Thyroid gland (tissue), 4 donors: Measurements from ENCODE around the gene BTRC. TPM values are rescaled to one million over a fixed set of nuclear protein-coding genes. Genes with fewer than 3 reads are reported as not detected.
"Not testable (repeated sequence)": the region's sequence is repeated elsewhere in the genome, so short reads cannot be mapped to it uniquely, and the experiment has no call there.

Experiments used
- DNase-seq, 2 donors: peaks; one replicate each; pipeline ENCODE4 v3.0.0-alpha.2; 2019
- H3K27ac ChIP-seq, 3 donors: fragments of 200-600 bp; sonication (generic); 1 replicate in 2 of 3; 2 replicates in 1 of 3; pipeline ENCODE4 v1.5.1; 2016 to 2019; ENCODE audit warnings: mild to moderate bottlenecking in 1 of 3, moderate library complexity in 1 of 3
- H3K27me3 ChIP-seq: fragments of 200-600 bp; sonication (generic); one replicate; pipeline ENCODE4 v1.5.1; 2019
- H3K36me3 ChIP-seq, 2 donors: fragments of 200-600 bp; sonication (generic); one replicate each; pipeline ENCODE4 v1.5.1; 2016 to 2019
- H3K4me1 ChIP-seq, 2 donors: fragments of 200-600 bp; sonication (generic); one replicate each; pipeline ENCODE4 v1.5.1; 2017 to 2019
- H3K4me3 ChIP-seq, 3 donors: fragments of 200-600 bp; sonication (generic); replicated peaks in 1 of 3; 1 replicate in 2 of 3; 2 replicates in 1 of 3; pipeline ENCODE4 v1.5.1; 2016; ENCODE audit warnings: mild to moderate bottlenecking in 1 of 3
- H3K9me3 ChIP-seq: fragments of 200-600 bp; sonication (generic); one replicate; pipeline ENCODE4 v1.5.1; 2017
- POLR2A ChIP-seq, 2 donors: fragments of 450-650 bp; IDR thresholded peaks; one replicate each; pipeline ENCODE4 v1.6.1; 2017; ENCODE audit warnings: antibody characterized with exemption in 2 of 2, mild to moderate bottlenecking in 2 of 2, moderate library complexity in 1 of 2
- WGBS, 2 donors: methylation state at CpG; one replicate each; pipeline ENCODE4 v1.1.5; 2017; 5-methylcytosine and 5-hydroxymethylcytosine counted together
- intact Hi-C: fragments of 100-400 bp; cut with DNase I; formaldehyde crosslinking; loops from one replicate; pipeline ENCODE4 v1.15.1; 2023
- total RNA-seq, 4 donors: library from RNA; depleted of rRNA; stranded (reverse); fragments of >200 nt; gene quantifications; one replicate each; pipeline ENCODE4 v1.2.3, GENCODE V29; 2016
- TF ChIP-seq, protein P1 (sequence below), 6 experiments: fragments of 200-600 bp in 3 of 6; fragments of 450-650 bp in 3 of 6; sonication (generic) in 3 of 6; IDR thresholded peaks; one replicate each; pipeline ENCODE4 v1.5.1; 2016 to 2019; ENCODE audit warnings: antibody characterized with exemption in 6 of 6, mild to moderate bottlenecking in 2 of 6, inconsistent platforms in 1 of 6, moderate library complexity in 1 of 6

The BTRC gene
- total RNA-seq, 4 donors from 2014 or later, result 14.5 to 70.4 (median 22.7) TPM

DNA sequence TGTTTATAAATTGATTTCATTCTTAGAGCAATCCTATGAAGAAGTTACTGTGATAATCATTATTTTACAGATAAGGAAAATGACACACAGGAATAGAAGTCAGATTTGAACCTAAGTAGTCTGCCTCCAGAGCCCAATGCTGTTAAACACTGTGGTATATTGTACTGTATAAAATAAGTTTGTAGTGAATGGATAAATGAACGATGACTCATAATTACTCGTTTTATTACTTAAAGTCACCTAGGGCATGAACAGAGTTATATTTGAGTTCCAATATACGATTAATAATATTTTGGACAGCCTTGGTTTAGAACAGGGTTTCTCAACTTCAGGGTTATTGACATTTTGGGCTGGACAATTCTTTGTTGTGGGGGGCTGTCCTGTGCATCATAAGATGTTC, 7.8 kb upstream of the BTRC start:
- intact Hi-C loops, result no loop called here
- 88 to 89% methylated on average over 3 of the region's 3 CpGs for WGBS, 2 donors
- H3K4me3 ChIP-seq, result no peak overlapping the region
- no peak for DNase-seq
- no peaks in the 10 kb centered on the region for H3K36me3 ChIP-seq
- no peaks in the 10 kb centered on the region for H3K4me1 ChIP-seq
- no peaks in the 10 kb centered on the region for H3K27me3 ChIP-seq
- H3K27ac ChIP-seq, result no peak overlapping the region
- H3K9me3 ChIP-seq, result no peaks in the 10 kb centered on the region
- TF ChIP-seq, protein P1, sequence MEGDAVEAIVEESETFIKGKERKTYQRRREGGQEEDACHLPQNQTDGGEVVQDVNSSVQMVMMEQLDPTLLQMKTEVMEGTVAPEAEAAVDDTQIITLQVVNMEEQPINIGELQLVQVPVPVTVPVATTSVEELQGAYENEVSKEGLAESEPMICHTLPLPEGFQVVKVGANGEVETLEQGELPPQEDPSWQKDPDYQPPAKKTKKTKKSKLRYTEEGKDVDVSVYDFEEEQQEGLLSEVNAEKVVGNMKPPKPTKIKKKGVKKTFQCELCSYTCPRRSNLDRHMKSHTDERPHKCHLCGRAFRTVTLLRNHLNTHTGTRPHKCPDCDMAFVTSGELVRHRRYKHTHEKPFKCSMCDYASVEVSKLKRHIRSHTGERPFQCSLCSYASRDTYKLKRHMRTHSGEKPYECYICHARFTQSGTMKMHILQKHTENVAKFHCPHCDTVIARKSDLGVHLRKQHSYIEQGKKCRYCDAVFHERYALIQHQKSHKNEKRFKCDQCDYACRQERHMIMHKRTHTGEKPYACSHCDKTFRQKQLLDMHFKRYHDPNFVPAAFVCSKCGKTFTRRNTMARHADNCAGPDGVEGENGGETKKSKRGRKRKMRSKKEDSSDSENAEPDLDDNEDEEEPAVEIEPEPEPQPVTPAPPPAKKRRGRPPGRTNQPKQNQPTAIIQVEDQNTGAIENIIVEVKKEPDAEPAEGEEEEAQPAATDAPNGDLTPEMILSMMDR (IDR thresholded peaks at IDR 0.05), result no peak
- no peak for TF ChIP-seq POLR2A (IDR thresholded peaks at IDR 0.05)

DNA sequence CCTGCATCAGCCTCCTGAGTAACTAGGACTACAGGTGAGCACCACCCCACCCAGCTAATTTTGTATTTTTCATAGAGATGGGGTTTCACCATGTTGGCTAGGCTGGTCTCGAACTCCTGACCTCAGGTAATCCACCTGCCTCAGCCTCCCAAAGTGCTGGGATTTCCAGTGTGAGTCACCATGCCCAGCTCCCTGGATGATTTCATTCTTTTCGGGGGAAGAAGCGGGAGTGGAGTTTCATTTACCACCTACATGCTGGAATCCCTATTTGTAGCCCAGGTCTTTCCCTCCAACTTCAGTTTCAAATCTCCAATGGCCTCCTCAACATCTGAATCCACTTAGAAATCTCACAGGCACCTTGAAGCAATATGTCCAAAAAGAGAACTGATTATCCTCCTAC, 2.9 kb upstream of the BTRC start:
- Histone ChIP-seq H3K27ac (no peak overlapping the region), H3K36me3 (no peaks in the 10 kb centered on the region), H3K4me3 (no peak overlapping the region), H3K4me1 (peaks cover 3 to 9% of the 10 kb centered on the region in 2 donors), H3K9me3 (no peaks in the 10 kb centered on the region), H3K27me3 (no peaks in the 10 kb centered on the region)
- WGBS, 2 donors, result 93 to 96% methylated on average over 3 of the region's 3 CpGs
- TF ChIP-seq POLR2A (IDR thresholded peaks at IDR 0.05), result no peak
- TF ChIP-seq, protein P1 (IDR thresholded peaks at IDR 0.05), result no peak
- no peak for DNase-seq
- intact Hi-C loops, result no loop called here

DNA sequence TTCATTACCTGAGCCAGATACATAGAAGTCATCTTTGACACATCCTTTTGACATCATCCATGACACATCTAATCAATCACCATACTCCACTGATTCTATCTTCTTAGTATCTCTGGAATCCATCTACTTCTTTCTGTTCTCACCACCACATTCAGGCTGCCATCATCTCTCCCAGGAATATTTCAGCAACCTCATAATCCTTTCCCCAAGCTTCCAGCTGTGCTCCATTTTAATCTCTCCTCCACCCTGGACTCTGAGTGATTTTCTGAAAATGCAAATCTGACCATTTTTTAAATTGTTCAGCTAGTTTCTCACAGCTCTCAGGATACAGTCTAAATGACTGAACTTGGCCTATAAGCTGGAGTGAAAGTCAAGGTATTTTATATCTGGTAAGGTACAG, 2.5 kb upstream of the BTRC start:
- DNase-seq, result no peak
- H3K4me1 ChIP-seq, result peaks cover 3 to 9% of the 10 kb centered on the region in 2 donors
- no peak overlapping the region for H3K4me3 ChIP-seq
- no peak overlapping the region for H3K27ac ChIP-seq
- intact Hi-C loops, result no loop called here
- no peaks in the 10 kb centered on the region for H3K9me3 ChIP-seq
- no peak for TF ChIP-seq POLR2A (IDR thresholded peaks at IDR 0.05)
- TF ChIP-seq, protein P1 (IDR thresholded peaks at IDR 0.05), result no peak
- H3K36me3 ChIP-seq, result no peaks in the 10 kb centered on the region
- no peaks in the 10 kb centered on the region for H3K27me3 ChIP-seq

DNA sequence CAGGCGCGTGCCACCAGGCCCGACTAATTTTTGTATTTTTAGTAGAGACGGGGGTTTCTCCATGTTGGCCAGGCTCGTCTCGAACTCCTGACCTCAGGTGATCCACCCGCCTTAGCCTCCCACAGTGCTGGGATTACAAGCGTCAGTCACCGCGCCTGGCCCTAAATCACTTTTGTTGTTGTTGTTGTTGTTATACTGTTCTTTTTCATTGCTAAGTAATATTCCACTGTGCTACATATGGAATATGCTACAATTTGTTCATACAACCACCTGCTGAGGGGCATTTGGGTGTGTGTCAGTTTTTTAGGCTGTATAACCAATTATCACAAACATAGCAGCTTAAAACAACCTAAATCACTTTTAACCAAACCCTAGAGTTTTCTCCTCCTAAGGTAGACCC, 1.1 kb upstream of the BTRC start:
- peak in 1 of 2 donors; percentile 2 for DNase-seq
- H3K9me3 ChIP-seq, H3K4me3 ChIP-seq, H3K4me1 ChIP-seq, intact Hi-C loops, H3K27ac ChIP-seq, H3K27me3 ChIP-seq, H3K36me3 ChIP-seq: not testable (repeated sequence)
- 93 to 98% methylated on average over 10 of the region's 10 CpGs for WGBS, 2 donors

DNA sequence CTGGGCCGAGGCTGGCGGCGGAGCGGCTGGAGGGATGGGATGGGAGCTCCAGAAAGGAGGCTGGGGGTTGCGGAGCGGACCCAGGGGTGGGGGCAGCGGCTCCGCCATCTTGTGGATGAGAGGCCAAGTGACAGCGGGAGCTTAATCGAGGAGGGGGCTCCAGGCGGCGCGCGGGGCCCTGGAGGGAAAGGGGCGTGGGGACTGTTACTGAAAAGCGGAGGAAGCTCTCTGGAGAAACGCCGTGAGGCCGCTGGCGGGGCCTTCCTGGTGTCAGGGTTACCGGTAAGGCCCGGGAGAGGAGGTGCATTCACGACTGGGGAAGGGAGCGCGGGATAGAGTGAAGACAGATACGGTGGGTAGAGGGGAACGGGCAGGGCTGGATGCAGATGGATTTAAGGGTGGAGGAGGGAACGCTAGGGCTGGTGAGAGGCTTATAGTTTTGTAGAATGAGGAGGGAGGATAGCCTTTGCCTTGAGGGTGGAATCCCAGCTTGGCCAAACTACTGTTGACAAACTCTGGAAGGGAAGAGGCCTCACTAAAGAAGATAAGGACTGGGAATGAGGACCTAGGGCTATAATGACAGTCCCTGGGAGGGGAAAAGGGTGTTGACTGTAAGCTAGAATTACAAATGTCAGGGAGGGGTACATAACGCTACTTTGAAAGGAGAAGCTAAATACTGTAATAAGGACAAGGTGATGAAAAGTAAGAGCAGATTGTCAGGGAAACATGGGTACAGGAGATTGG, 535 bp downstream of the BTRC start:
- Histone ChIP-seq H3K4me1 (peaks cover 3 to 9% of the 10 kb centered on the region in 2 donors), H3K27ac (peak overlapping the region; percentile 47 to 85 (median 72)), H3K4me3 (peak overlapping the region; percentile 53 to 81 (median 76)), H3K27me3 (no peaks in the 10 kb centered on the region), H3K36me3 (no peaks in the 10 kb centered on the region), H3K9me3 (no peaks in the 10 kb centered on the region)
- peak; percentile 57 to 64 for DNase-seq
- intact Hi-C loops, result no loop called here
- WGBS, 2 donors, result 1% methylated on average over 25 to 29 of the region's 29 CpGs
- TF ChIP-seq, protein P1 (IDR thresholded peaks at IDR 0.05), result peak in 1 of 6 experiments; percentile 8
- no peak for TF ChIP-seq POLR2A (IDR thresholded peaks at IDR 0.05)
